ENCODE measurements around the gene RUNX1.
A peak's percentile ranks its signal among the peaks of the same experiment; 100 is the strongest.

Gene RUNX1

GRCh38 chr21:34908419-34909055 is 140.6 kb downstream of the RUNX1 start:
- DNase-seq (ENCODE audit: low read depth), result peak; percentile 99
- no peak for TF ChIP-seq CTCF (IDR thresholded peaks at IDR 0.05; ENCODE audit: low read depth, low read length)
- peak; percentile 77 for TF ChIP-seq MYC (IDR thresholded peaks at IDR 0.05; ENCODE audit: low read depth, low read length)
- TF ChIP-seq MAX (IDR thresholded peaks at IDR 0.05; ENCODE audit: low read depth, low read length), result peak; percentile 40; the same call in 1 of the 2 replicates
- no peak for TF ChIP-seq POLR2A (IDR thresholded peaks at IDR 0.05; ENCODE audit: extremely low read depth, insufficient read length)
- peak overlapping the region; percentile 9 for H3K4me3 ChIP-seq (ENCODE audit: low read depth, low read length)

- peak overlapping the region; percentile 30 for H3K4me3 ChIP-seq (ENCODE audit: low read depth, low read length)
Measured at GRCh38 chr21:34907461-34908418, 141.4 kb downstream of the RUNX1 start.

GRCh38 chr21:34906401-34906800 is 142.7 kb downstream of the RUNX1 start:
- H3K4me3 ChIP-seq (ENCODE audit: low read depth, low read length), result no peak overlapping the region
- DNase-seq (ENCODE audit: low read depth), result no peak
- TF ChIP-seq CTCF (IDR thresholded peaks at IDR 0.05; ENCODE audit: low read depth, low read length), result no peak
- no peak for TF ChIP-seq POLR2A (IDR thresholded peaks at IDR 0.05; ENCODE audit: extremely low read depth, insufficient read length)
- TF ChIP-seq MAX (IDR thresholded peaks at IDR 0.05; ENCODE audit: low read depth, low read length), result no peak
- TF ChIP-seq MYC (IDR thresholded peaks at IDR 0.05; ENCODE audit: low read depth, low read length), result no peak

More at GRCh38 chr21:34907461-34908418, 141.4 kb downstream of the RUNX1 start:
- peak; percentile 87 for DNase-seq (ENCODE audit: low read depth)
- no peak for TF ChIP-seq MYC (IDR thresholded peaks at IDR 0.05; ENCODE audit: low read depth, low read length)
- TF ChIP-seq MAX (IDR thresholded peaks at IDR 0.05; ENCODE audit: low read depth, low read length), result 0 out of 2 replicates have a peak, but pooled peaks have one; percentile 11
- no peak for TF ChIP-seq POLR2A (IDR thresholded peaks at IDR 0.05; ENCODE audit: extremely low read depth, insufficient read length)

- no peak overlapping the region for H3K4me3 ChIP-seq (ENCODE audit: low read depth, low read length)
- no peak for DNase-seq (ENCODE audit: low read depth)
- no peak for TF ChIP-seq MAX (IDR thresholded peaks at IDR 0.05; ENCODE audit: low read depth, low read length)
- TF ChIP-seq MYC (IDR thresholded peaks at IDR 0.05; ENCODE audit: low read depth, low read length), result no peak
- no peak for TF ChIP-seq POLR2A (IDR thresholded peaks at IDR 0.05; ENCODE audit: extremely low read depth, insufficient read length)
- TF ChIP-seq CTCF (IDR thresholded peaks at IDR 0.05; ENCODE audit: low read depth, low read length), result no peak
Measured at GRCh38 chr21:34905218-34905537, 143.9 kb downstream of the RUNX1 start.

- TF ChIP-seq MYC (IDR thresholded peaks at IDR 0.05; ENCODE audit: low read depth, low read length) (no peak), MAX (IDR thresholded peaks at IDR 0.05; ENCODE audit: low read depth, low read length) (no peak)
- no peak overlapping the region for H3K4me3 ChIP-seq (ENCODE audit: low read depth, low read length)
- DNase-seq (ENCODE audit: low read depth), result no peak
Measured at GRCh38 chr21:34904526-34905217, 144.4 kb downstream of the RUNX1 start.

GRCh38 chr21:34900376-34900775 is 148.7 kb downstream of the RUNX1 start:
- TF ChIP-seq MYC (IDR thresholded peaks at IDR 0.05; ENCODE audit: low read depth, low read length) (no peak), POLR2A (IDR thresholded peaks at IDR 0.05; ENCODE audit: extremely low read depth, insufficient read length) (no peak), CTCF (IDR thresholded peaks at IDR 0.05; ENCODE audit: low read depth, low read length) (no peak), MAX (IDR thresholded peaks at IDR 0.05; ENCODE audit: low read depth, low read length) (no peak)
- H3K4me3 ChIP-seq (ENCODE audit: low read depth, low read length), result no peak overlapping the region
- DNase-seq (ENCODE audit: low read depth), result peak; percentile 38
